SU-DHL-6 (cell line): ENCODE data around the gene CPN1.

Experiments used
- CTCF ChIP-seq: fragments of 200-600 bp; sonication (generic); IDR thresholded peaks from one replicate; pipeline ENCODE4 v1.5.1; 2017; ENCODE audit warnings: antibody characterized with exemption, mild to moderate bottlenecking, low read length, moderate library complexity; ENCODE audit not compliant: insufficient read depth, poor library complexity, severe bottlenecking
- EZH2phosphoT487 ChIP-seq: fragments of 200-600 bp; sonication (generic), shearing (Covaris generic); conservative IDR thresholded peaks from 2 replicates; pipeline ENCODE4 v1.6.1; 2018; ENCODE audit warnings: mild to moderate bottlenecking, antibody characterized with exemption, low read length, moderate library complexity, mixed read lengths

DNA sequence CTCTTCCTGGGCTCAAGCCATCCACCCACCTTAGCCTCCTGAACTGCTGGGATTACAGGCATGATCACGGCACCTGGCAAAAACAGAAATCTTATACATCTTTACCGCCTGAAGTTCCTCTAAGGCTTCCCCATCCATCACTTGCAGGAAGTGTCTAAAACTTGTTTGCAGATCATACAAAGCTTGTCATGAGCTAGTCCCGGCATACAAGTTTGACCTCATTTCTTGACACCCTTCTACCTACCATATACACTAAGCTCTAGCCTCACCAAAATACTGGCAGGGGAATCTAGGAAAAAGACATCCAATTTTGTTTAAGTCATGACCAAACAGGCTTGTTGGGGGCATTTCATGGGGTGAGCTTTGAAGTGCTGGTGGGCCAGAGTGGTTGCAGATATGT, 86.4 kb downstream of the CPN1 start:
- TF ChIP-seq CTCF (no peak), EZH2phosphoT487 (no peak)
